ENCODE data around the gene HIF1AN. TPM values are rescaled to one million over a fixed set of nuclear protein-coding genes. Genes with fewer than 3 reads are reported as not detected.

Gene HIF1AN
- total RNA-seq, 1 experiment from 2014 or later = 49.9 TPM

- no peak for TF ChIP-seq AR (CRISPR knock-in tag; IDR thresholded peaks at IDR 0.05)
- TF ChIP-seq, protein P1, sequence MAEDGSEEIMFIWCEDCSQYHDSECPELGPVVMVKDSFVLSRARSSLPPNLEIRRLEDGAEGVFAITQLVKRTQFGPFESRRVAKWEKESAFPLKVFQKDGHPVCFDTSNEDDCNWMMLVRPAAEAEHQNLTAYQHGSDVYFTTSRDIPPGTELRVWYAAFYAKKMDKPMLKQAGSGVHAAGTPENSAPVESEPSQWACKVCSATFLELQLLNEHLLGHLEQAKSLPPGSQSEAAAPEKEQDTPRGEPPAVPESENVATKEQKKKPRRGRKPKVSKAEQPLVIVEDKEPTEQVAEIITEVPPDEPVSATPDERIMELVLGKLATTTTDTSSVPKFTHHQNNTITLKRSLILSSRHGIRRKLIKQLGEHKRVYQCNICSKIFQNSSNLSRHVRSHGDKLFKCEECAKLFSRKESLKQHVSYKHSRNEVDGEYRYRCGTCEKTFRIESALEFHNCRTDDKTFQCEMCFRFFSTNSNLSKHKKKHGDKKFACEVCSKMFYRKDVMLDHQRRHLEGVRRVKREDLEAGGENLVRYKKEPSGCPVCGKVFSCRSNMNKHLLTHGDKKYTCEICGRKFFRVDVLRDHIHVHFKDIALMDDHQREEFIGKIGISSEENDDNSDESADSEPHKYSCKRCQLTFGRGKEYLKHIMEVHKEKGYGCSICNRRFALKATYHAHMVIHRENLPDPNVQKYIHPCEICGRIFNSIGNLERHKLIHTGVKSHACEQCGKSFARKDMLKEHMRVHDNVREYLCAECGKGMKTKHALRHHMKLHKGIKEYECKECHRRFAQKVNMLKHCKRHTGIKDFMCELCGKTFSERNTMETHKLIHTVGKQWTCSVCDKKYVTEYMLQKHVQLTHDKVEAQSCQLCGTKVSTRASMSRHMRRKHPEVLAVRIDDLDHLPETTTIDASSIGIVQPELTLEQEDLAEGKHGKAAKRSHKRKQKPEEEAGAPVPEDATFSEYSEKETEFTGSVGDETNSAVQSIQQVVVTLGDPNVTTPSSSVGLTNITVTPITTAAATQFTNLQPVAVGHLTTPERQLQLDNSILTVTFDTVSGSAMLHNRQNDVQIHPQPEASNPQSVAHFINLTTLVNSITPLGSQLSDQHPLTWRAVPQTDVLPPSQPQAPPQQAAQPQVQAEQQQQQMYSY (CRISPR knock-in tag; IDR thresholded peaks at IDR 0.05) = no peak
- no peak for TF ChIP-seq GRHL2 (CRISPR knock-in tag; IDR thresholded peaks at IDR 0.05; ENCODE audit: insufficient replicate concordance, severe bottlenecking)
- no peak for TF ChIP-seq JUN (CRISPR knock-in tag; IDR thresholded peaks at IDR 0.05)
- no peak for TF ChIP-seq ELF4 (CRISPR knock-in tag; IDR thresholded peaks at IDR 0.05; ENCODE audit: low read depth)
These were observed 40.5 kb downstream of the HIF1AN start (continued) for GRCh38 chr10:100576282-100576635.

DNA sequence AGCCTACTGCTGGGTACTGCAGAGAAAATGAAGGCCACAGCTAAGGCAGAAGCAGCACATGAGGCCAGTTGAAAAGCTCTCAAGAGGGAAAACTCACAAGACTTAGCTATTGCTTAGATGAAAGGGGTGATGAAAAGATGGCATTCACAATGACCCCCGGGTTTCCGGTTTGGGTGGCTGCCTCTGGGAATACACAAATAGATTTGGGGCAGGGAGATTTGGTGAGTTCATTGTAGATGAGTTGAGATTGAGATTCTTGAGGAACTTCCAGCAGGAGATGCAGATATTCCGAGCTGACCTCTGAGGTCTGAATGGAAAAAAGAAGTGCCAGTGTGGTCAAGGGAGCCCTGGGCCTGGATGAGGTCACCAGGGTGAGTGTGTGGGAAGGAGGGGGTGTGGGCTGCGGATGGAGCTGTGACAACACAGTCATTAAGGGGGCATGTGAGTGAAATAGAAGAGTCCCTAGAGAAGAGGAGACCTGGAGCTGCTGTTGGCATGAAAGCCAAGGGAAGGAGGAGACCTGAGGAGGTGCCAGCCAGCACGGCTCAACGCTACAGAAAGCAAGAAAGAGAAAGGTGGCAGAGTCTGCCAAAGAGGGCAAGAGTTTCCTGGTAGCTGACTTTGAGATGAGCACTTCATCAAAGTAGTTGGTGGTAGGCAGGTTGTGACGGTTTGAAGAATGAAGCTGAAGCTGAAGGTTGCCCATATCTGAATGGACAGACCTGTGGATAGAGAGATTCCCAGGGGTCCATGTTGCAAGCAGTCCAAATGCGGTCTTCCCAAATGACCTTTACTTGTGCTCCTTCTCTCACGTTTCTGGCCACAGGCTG, 43.7 kb downstream of the HIF1AN start:
- H3K36me3 Mint-ChIP-seq = no peaks in the 10 kb centered on the region
- peaks cover 26% of the 10 kb centered on the region for H3K27me3 Mint-ChIP-seq (ENCODE audit: low read depth)
- H3K9me3 Mint-ChIP-seq = no peaks in the 10 kb centered on the region
- no peak overlapping the region for H3K27ac Mint-ChIP-seq
- TF ChIP-seq, protein P2, sequence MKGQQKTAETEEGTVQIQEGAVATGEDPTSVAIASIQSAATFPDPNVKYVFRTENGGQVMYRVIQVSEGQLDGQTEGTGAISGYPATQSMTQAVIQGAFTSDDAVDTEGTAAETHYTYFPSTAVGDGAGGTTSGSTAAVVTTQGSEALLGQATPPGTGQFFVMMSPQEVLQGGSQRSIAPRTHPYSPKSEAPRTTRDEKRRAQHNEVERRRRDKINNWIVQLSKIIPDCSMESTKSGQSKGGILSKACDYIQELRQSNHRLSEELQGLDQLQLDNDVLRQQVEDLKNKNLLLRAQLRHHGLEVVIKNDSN (CRISPR knock-in tag; IDR thresholded peaks at IDR 0.05) = no peak
- TF ChIP-seq OVOL2 (CRISPR knock-in tag; IDR thresholded peaks at IDR 0.05; ENCODE audit: borderline replicate concordance) (no peak), CREM (CRISPR knock-in tag; IDR thresholded peaks at IDR 0.05) (no peak), MXD4 (CRISPR knock-in tag; IDR thresholded peaks at IDR 0.05; ENCODE audit: borderline replicate concordance) (no peak), ZNF263 (CRISPR knock-in tag; IDR thresholded peaks at IDR 0.05; ENCODE audit: low read depth) (no peak), FOXJ3 (CRISPR knock-in tag; IDR thresholded peaks at IDR 0.05; ENCODE audit: borderline replicate concordance) (no peak), GRHL2 (CRISPR knock-in tag; IDR thresholded peaks at IDR 0.05; ENCODE audit: insufficient replicate concordance, severe bottlenecking) (no peak), CBFB (CRISPR knock-in tag; IDR thresholded peaks at IDR 0.05; ENCODE audit: low read depth) (no peak), ZSCAN18 (CRISPR knock-in tag; IDR thresholded peaks at IDR 0.05) (no peak), SOX15 (CRISPR knock-in tag; IDR thresholded peaks at IDR 0.05) (no peak), NR1H2 (CRISPR knock-in tag; IDR thresholded peaks at IDR 0.05) (no peak), NR3C1 (CRISPR knock-in tag; conservative IDR thresholded peaks at IDR 0.05; ENCODE audit: low read depth) (no peak)
- TF ChIP-seq, protein P3, sequence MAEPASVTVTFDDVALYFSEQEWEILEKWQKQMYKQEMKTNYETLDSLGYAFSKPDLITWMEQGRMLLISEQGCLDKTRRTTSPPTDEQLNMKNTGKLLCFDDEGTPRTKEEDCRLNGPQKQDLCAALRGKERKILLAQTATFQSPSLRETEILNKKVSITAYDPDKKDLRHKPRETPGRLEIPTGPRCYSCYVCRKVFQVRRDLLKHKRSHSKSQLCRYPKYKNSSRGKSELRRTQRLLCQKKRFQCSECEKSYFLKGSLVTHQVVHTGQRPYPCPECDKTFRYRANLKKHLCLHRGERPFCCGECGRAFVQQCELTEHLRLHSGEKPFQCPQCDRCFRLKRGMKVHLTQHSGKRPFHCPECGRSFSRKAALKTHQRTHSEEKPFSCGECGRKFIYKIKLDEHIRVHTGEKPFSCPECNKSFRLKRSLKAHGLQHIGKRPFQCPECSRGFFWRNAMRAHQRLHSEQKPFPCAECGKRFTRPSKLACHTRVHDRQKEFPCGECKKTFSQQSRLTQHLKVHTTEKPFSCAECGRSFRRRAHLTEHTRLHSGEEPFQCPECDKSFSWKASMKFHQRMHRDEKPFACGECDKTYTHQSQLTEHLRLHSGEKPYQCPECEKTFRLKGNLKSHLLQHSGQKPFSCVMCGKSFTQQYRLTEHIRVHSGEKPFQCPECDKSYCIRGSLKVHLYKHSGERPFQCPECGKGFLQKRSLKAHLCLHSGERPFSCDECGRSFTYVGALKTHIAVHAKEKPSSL (CRISPR knock-in tag; conservative IDR thresholded peaks at IDR 0.05) = no peak
- TF ChIP-seq, protein P4, sequence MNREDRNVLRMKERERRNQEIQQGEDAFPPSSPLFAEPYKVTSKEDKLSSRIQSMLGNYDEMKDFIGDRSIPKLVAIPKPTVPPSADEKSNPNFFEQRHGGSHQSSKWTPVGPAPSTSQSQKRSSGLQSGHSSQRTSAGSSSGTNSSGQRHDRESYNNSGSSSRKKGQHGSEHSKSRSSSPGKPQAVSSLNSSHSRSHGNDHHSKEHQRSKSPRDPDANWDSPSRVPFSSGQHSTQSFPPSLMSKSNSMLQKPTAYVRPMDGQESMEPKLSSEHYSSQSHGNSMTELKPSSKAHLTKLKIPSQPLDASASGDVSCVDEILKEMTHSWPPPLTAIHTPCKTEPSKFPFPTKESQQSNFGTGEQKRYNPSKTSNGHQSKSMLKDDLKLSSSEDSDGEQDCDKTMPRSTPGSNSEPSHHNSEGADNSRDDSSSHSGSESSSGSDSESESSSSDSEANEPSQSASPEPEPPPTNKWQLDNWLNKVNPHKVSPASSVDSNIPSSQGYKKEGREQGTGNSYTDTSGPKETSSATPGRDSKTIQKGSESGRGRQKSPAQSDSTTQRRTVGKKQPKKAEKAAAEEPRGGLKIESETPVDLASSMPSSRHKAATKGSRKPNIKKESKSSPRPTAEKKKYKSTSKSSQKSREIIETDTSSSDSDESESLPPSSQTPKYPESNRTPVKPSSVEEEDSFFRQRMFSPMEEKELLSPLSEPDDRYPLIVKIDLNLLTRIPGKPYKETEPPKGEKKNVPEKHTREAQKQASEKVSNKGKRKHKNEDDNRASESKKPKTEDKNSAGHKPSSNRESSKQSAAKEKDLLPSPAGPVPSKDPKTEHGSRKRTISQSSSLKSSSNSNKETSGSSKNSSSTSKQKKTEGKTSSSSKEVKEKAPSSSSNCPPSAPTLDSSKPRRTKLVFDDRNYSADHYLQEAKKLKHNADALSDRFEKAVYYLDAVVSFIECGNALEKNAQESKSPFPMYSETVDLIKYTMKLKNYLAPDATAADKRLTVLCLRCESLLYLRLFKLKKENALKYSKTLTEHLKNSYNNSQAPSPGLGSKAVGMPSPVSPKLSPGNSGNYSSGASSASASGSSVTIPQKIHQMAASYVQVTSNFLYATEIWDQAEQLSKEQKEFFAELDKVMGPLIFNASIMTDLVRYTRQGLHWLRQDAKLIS (CRISPR knock-in tag; IDR thresholded peaks at IDR 0.05; ENCODE audit: borderline replicate concordance) = no peak
- H3K4me1 Mint-ChIP-seq = no peaks in the 10 kb centered on the region
- no peak overlapping the region for H3K4me3 Mint-ChIP-seq
- no peak for ATAC-seq
- no peak for DNase-seq (ENCODE audit: low spot score)
- ChIA-PET CTCF (interaction anchor here (1.0 to 3.2 kb wide), 3 partner anchors 10 to 292 kb away, joined by 3 to 25 read pairs (median 3); no protein-coding TSS in a partner anchor), POLR2A (no interaction called here)
